Mesothelial cell of epicardium (in vitro differentiated cells): ENCODE data around the gene COX6B1. TPM values are rescaled to one million over a fixed set of nuclear protein-coding genes. Genes with fewer than 3 reads are reported as not detected.

ENCODE experiments used
- DNase-seq, 2 experiments: peaks; one replicate each; pipeline ENCODE4 v3.0.0; 2021; ENCODE audit warnings: low spot score in 2 of 2; ENCODE audit not compliant: unreplicated experiment in 2 of 2
- H3K27ac Mint-ChIP-seq: 2 replicates; pipeline ENCODE4 v1.8.0; 2021; ENCODE audit warnings: mixed read lengths
- H3K27me3 Mint-ChIP-seq: 2 replicates; pipeline ENCODE4 v1.8.0; 2021; ENCODE audit warnings: low read depth, mixed read lengths
- H3K36me3 Mint-ChIP-seq: 2 replicates; pipeline ENCODE4 v1.8.0; 2021; ENCODE audit warnings: mixed read lengths
- H3K4me1 Mint-ChIP-seq: 2 replicates; pipeline ENCODE4 v1.8.0; 2021; ENCODE audit warnings: mixed read lengths
- H3K4me3 Mint-ChIP-seq: 2 replicates; pipeline ENCODE4 v1.8.0; 2021; ENCODE audit warnings: mild to moderate bottlenecking, moderate library complexity, mixed read lengths
- H3K9me3 Mint-ChIP-seq: 2 replicates; pipeline ENCODE4 v1.8.0; 2021; ENCODE audit warnings: mixed read lengths
- CTCF ChIP-seq: fragments of 200-600 bp; sonication (generic); IDR thresholded peaks from one replicate; pipeline ENCODE4 v1.5.0; 2021; ENCODE audit warnings: antibody characterized with exemption; ENCODE audit not compliant: unreplicated experiment
- total RNA-seq: library from RNA; stranded (reverse); gene quantifications from 3 replicates; pipeline ENCODE4 v1.2.1, GENCODE V29; 2021

COX6B1 gene
- total RNA-seq, 1 donor from 2014 or later, result 284 TPM

GRCh38 chr19:35636651-35637050 is 11.5 kb upstream of the COX6B1 start:
- H3K36me3 Mint-ChIP-seq, result peaks cover 30% of the 10 kb centered on the region
- no peaks in the 10 kb centered on the region for H3K27me3 Mint-ChIP-seq
- DNase-seq, result no peak
- TF ChIP-seq CTCF, result no peak
- H3K4me1 Mint-ChIP-seq, result peaks cover 3% of the 10 kb centered on the region
- no peak overlapping the region for H3K27ac Mint-ChIP-seq
- no peaks in the 10 kb centered on the region for H3K9me3 Mint-ChIP-seq
- no peak overlapping the region for H3K4me3 Mint-ChIP-seq

GRCh38 chr19:35637165-35637564 is 11.0 kb upstream of the COX6B1 start:
- H3K27me3 Mint-ChIP-seq, result no peaks in the 10 kb centered on the region
- DNase-seq, result no peak
- H3K4me3 Mint-ChIP-seq, result no peak overlapping the region
- TF ChIP-seq CTCF, result no peak
- H3K36me3 Mint-ChIP-seq, result peaks cover 25% of the 10 kb centered on the region
- H3K27ac Mint-ChIP-seq, result no peak overlapping the region
- no peaks in the 10 kb centered on the region for H3K9me3 Mint-ChIP-seq
- peaks cover 3% of the 10 kb centered on the region for H3K4me1 Mint-ChIP-seq

- Mint-ChIP-seq H3K9me3 (no peaks in the 10 kb centered on the region), H3K4me3 (no peak overlapping the region), H3K36me3 (peaks cover 18% of the 10 kb centered on the region), H3K4me1 (peaks cover 4% of the 10 kb centered on the region), H3K27me3 (no peaks in the 10 kb centered on the region), H3K27ac (no peak overlapping the region)
- no peak for DNase-seq
- no peak for TF ChIP-seq CTCF
These were observed 8.8 kb upstream of the COX6B1 start for GRCh38 chr19:35639321-35639639.

- Mint-ChIP-seq H3K4me3 (no peak overlapping the region), H3K27me3 (no peaks in the 10 kb centered on the region), H3K27ac (no peak overlapping the region), H3K9me3 (no peaks in the 10 kb centered on the region), H3K4me1 (peaks cover 9% of the 10 kb centered on the region), H3K36me3 (peaks cover 18% of the 10 kb centered on the region)
- DNase-seq, result no peak
- TF ChIP-seq CTCF, result no peak
These were observed 8.3 kb upstream of the COX6B1 start for GRCh38 chr19:35639863-35640262.

GRCh38 chr19:35641515-35642151 is 6.5 kb upstream of the COX6B1 start, which contains the start of gene ETV2:
ETV2 (plus strand) TSS chr19:35641745; CDS start chr19:35642461, 716 bp downstream.
- Mint-ChIP-seq H3K9me3 (no peaks in the 10 kb centered on the region), H3K27ac (no peak within 1 kb of the TSS), H3K36me3 (peaks cover 9% of the 10 kb centered on the region), H3K4me3 (peak within 1 kb of the TSS; percentile 76), H3K4me1 (peaks cover 17% of the 10 kb centered on the region), H3K27me3 (no peaks in the 10 kb centered on the region)
- TF ChIP-seq CTCF, result no peak
- DNase-seq, result no peak

- Mint-ChIP-seq H3K4me3 (peak overlapping the region; percentile 76), H3K27me3 (no peaks in the 10 kb centered on the region), H3K27ac (no peak overlapping the region), H3K9me3 (no peaks in the 10 kb centered on the region), H3K4me1 (peaks cover 17% of the 10 kb centered on the region), H3K36me3 (peaks cover 4% of the 10 kb centered on the region)
- no peak for TF ChIP-seq CTCF
- no peak for DNase-seq
These were observed 5.8 kb upstream of the COX6B1 start for GRCh38 chr19:35642312-35642711.
